Right lobe of liver (tissue), 4 donors: Measurements from ENCODE around the gene CIITA.

Source experiments
- POLR2A ChIP-seq: fragments of 450-650 bp; IDR thresholded peaks from one replicate; pipeline ENCODE4 v1.6.1; 2017; ENCODE audit warnings: antibody characterized with exemption, mild to moderate bottlenecking
- TF ChIP-seq, protein P1 (sequence below), 4 donors: fragments of 200-600 bp in 3 of 4; fragments of 450-650 bp in 1 of 4; IDR thresholded peaks; one replicate each; pipeline versions ENCODE4 v1.5.1 to v1.8.0; 2016 to 2022; ENCODE audit warnings: antibody characterized with exemption in 4 of 4, mild to moderate bottlenecking in 2 of 4
- donor health status: DM: no; HTN: no; CAD: no.
- donor health status: DM: no; HTN: no; CAD: no.
- donor health status: DM: no; HTN: yes; CAD: no.

DNA sequence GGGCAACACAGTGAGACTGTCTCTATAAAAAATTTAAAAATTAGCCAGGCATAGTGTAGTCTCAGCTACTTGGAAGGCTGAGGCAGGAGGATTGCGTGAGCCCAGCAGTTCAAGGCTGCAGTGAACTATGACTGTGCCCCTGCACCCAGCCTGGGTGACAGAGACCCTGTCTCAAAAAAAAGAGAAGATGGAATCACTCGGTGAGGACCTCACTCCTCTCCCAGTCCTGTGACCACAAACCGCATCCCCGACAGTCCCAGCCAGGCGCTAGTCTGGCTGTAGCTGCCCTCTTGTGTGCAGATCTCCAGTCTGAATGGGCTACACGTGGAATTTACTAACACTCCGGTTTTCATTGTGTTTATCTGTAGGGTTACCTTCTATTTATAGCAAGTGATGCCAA, 54.1 kb downstream of the CIITA start:
- TF ChIP-seq POLR2A: no peak
- TF ChIP-seq, protein P1, sequence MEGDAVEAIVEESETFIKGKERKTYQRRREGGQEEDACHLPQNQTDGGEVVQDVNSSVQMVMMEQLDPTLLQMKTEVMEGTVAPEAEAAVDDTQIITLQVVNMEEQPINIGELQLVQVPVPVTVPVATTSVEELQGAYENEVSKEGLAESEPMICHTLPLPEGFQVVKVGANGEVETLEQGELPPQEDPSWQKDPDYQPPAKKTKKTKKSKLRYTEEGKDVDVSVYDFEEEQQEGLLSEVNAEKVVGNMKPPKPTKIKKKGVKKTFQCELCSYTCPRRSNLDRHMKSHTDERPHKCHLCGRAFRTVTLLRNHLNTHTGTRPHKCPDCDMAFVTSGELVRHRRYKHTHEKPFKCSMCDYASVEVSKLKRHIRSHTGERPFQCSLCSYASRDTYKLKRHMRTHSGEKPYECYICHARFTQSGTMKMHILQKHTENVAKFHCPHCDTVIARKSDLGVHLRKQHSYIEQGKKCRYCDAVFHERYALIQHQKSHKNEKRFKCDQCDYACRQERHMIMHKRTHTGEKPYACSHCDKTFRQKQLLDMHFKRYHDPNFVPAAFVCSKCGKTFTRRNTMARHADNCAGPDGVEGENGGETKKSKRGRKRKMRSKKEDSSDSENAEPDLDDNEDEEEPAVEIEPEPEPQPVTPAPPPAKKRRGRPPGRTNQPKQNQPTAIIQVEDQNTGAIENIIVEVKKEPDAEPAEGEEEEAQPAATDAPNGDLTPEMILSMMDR (IDR thresholded peaks at IDR 0.05): no peak
